CD4-positive, CD25-positive, alpha-beta regulatory T cell (primary cell): ENCODE measurements around the gene UCN3. TPM values are rescaled to one million over a fixed set of nuclear protein-coding genes. Genes with fewer than 3 reads are reported as not detected.

ENCODE experiments used
- ATAC-seq, 2 donors: fragments of 150-1000 bp; cut with Tn5 transposase; one replicate each; pipeline ENCODE4 v1.10.0; 2021; ENCODE audit warnings: low read depth in 2 of 2, moderate number of reproducible peaks in 2 of 2, moderate library complexity in 1 of 2
- DNase-seq, 3 donors: peaks; one replicate each; pipeline versions ENCODE4 v3.0.0 to v3.0.0-alpha.2; 2012 to 2022; ENCODE audit warnings: mixed read lengths in 1 of 3
- H3K27ac ChIP-seq: one replicate; pipeline ENCODE4 v1.7.0; 2013; ENCODE audit warnings: mild to moderate bottlenecking, low read length; ENCODE audit not compliant: insufficient read depth, poor library complexity, severe bottlenecking
- H3K27me3 ChIP-seq: one replicate; pipeline ENCODE4 v1.7.0; 2013; ENCODE audit warnings: low read length; ENCODE audit not compliant: control insufficient read depth, insufficient read depth
- H3K36me3 ChIP-seq: one replicate; pipeline ENCODE4 v1.7.0; 2013; ENCODE audit warnings: mild to moderate bottlenecking, low read length, moderate library complexity; ENCODE audit not compliant: control insufficient read depth, insufficient read depth
- H3K4me1 ChIP-seq: 2 replicates; pipeline ENCODE4 v1.7.0; 2013; ENCODE audit warnings: mild to moderate bottlenecking, low read length; ENCODE audit not compliant: insufficient read depth, control insufficient read depth, poor library complexity, severe bottlenecking
- H3K4me3 ChIP-seq: one replicate; pipeline ENCODE4 v1.7.0; 2013; ENCODE audit warnings: low read depth, mild to moderate bottlenecking, low read length, moderate library complexity
- H3K9me3 ChIP-seq, 2 experiments: 1 replicate in 1 of 2; 2 replicates in 1 of 2; pipeline ENCODE4 v1.7.0; 2013; ENCODE audit warnings: low read length in 2 of 2, mild to moderate bottlenecking in 1 of 2, moderate library complexity in 1 of 2; ENCODE audit not compliant: control insufficient read depth in 2 of 2
- H3K27ac Mint-ChIP-seq, 3 donors: one replicate each; pipeline ENCODE4 v1.8.0; 2020 to 2022; ENCODE audit warnings: mild to moderate bottlenecking in 3 of 3, mixed read lengths in 3 of 3, moderate library complexity in 2 of 3
- H3K27me3 Mint-ChIP-seq: one replicate; pipeline ENCODE4 v1.8.0; 2022; ENCODE audit warnings: mild to moderate bottlenecking, mixed read lengths
- H3K36me3 Mint-ChIP-seq: one replicate; pipeline ENCODE4 v1.8.0; 2020; ENCODE audit warnings: mixed read lengths
- H3K4me1 Mint-ChIP-seq, 4 donors: one replicate each; pipeline ENCODE4 v1.8.0; 2020 to 2022; ENCODE audit warnings: mixed read lengths in 4 of 4, mild to moderate bottlenecking in 1 of 4
- H3K4me3 Mint-ChIP-seq, 4 donors: one replicate each; pipeline ENCODE4 v1.8.0; 2020 to 2022; ENCODE audit warnings: mild to moderate bottlenecking in 4 of 4, mixed read lengths in 4 of 4, moderate library complexity in 3 of 4
- H3K9me3 Mint-ChIP-seq, 7 donors: one replicate each; pipeline ENCODE4 v1.8.0; 2020 to 2022; ENCODE audit warnings: mixed read lengths in 7 of 7, mild to moderate bottlenecking in 3 of 7, moderate library complexity in 2 of 7
- polyA plus RNA-seq, 4 donors: library from polyadenylated mRNA; unstranded; fragments of 300-500 nt; fragmentation: Illumina TruSeq; gene quantifications; one replicate each; pipeline ENCODE4 v1.2.3, GENCODE V29; 2021
- total RNA-seq: library from RNA; stranded (reverse); gene quantifications from one replicate; pipeline ENCODE4 v1.2.3, GENCODE V29; 2022

UCN3 gene
- total and polyA plus RNA-seq, 5 donors from 2014 or later: not detected

DNA sequence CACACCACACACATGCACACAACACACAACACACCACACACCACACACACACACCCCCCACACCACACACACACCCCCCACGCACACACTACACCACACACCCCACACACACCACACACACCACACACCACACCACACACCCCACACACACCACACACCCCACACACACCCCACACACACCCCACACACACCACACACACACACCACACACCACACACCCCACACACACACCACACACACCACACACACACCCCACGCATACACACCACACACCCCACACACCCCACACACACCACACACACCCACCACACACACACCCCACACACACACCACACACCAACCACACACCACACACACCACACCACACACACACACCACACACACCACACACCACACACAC is 16.4 kb downstream of the UCN3 start:
- Mint-ChIP-seq H3K4me1 (no peaks in the 10 kb centered on the region), H3K36me3 (no peaks in the 10 kb centered on the region), H3K9me3 (peaks cover 0 to 6% (median 0%) of the 10 kb centered on the region in 7 donors), H3K4me3 (no peak overlapping the region), H3K27ac (no peak overlapping the region), H3K27me3 (no peaks in the 10 kb centered on the region)
- no peaks in the 10 kb centered on the region for H3K36me3 ChIP-seq
- H3K4me1 ChIP-seq: no peaks in the 10 kb centered on the region
- H3K27ac ChIP-seq: no peak overlapping the region
- no peak for DNase-seq
- ATAC-seq: no peak
- H3K4me3 ChIP-seq: no peak overlapping the region
- H3K27me3 ChIP-seq: no peaks in the 10 kb centered on the region
- no peaks in the 10 kb centered on the region for H3K9me3 ChIP-seq

DNA sequence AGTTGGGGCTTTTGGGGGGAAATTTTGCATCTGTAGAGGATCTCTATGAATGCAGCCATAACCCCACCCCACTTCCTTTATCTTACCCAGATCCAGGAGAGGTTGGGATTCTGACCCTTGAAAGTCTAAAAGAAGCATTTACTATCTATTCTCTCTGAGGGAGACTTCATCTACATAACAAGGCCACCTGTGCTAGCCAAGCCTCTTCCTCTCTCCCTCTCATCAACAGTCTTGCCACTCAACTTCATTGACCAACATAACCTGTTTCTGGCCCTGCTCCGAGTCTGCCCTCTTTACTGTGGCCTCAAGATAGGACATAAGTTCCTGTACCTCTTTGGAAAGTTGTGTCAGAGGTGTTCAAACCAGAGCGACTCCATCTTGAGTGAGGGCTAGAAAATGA is 20.5 kb downstream of the UCN3 start:
- H3K4me1 ChIP-seq: no peaks in the 10 kb centered on the region
- ATAC-seq: no peak
- Mint-ChIP-seq H3K4me1 (no peaks in the 10 kb centered on the region), H3K9me3 (peaks cover 2 to 14% (median 9%) of the 10 kb centered on the region in 7 donors), H3K4me3 (no peak overlapping the region), H3K36me3 (no peaks in the 10 kb centered on the region), H3K27me3 (no peaks in the 10 kb centered on the region), H3K27ac (no peak overlapping the region)
- DNase-seq: no peak
- no peaks in the 10 kb centered on the region for H3K36me3 ChIP-seq
- H3K4me3 ChIP-seq: no peak overlapping the region
- peaks cover 9% of the 10 kb centered on the region in 2 experiments for H3K9me3 ChIP-seq
- no peaks in the 10 kb centered on the region for H3K27me3 ChIP-seq
- H3K27ac ChIP-seq: no peak overlapping the region

DNA sequence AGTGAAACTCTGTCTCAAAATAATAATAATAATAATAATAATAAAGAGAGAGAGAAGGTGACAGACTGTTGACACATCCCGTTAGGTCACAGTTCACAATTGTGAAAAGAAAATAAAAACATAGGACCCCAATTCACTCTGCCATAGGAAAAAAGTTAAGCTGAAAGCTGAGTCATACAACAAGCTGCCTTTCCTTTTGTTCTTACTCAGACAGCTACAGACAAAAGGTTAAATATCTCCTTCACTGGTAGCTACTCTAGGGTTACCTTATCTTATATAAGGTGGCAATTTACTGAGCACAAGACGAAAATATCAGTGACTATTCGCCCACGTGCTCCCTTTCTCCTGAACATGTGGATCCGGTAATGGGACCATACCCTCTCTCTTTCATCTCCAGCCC is 22.4 kb downstream of the UCN3 start:
- H3K27me3 Mint-ChIP-seq: no peaks in the 10 kb centered on the region

DNA sequence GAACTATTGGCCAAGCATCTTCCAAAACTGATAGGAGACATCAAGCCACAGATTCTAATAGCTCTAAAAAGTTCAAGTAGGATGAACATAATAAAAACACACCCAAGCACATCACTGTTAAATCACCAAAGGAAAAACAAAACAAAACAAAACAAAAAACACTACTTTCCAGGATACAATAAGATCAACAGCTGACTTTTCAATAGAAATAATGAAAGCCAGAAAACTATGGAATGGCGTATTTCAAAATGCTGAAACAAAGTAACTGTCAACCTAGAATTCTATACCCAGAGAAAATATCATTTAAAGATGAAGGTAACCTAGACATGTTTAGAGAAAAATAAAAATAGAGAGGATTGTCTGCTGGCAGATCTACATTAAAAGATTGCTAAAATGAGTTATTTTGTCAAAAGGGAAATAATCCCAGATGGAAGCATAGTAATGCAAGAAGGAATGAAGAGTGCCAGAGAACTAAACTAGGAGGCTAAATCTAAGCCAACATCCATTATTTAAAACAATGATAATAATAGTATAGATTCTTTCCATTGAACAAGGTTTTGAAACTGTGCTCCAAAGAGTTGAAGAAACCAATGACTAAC is 25.9 kb downstream of the UCN3 start:
- Histone ChIP-seq H3K4me3 (no peak overlapping the region), H3K4me1 (no peaks in the 10 kb centered on the region), H3K27ac (no peak overlapping the region), H3K36me3 (no peaks in the 10 kb centered on the region), H3K9me3 (peaks cover 25 to 27% of the 10 kb centered on the region in 2 experiments), H3K27me3 (no peaks in the 10 kb centered on the region)
- peaks cover 7% of the 10 kb centered on the region for H3K36me3 Mint-ChIP-seq
- no peak overlapping the region for H3K27ac Mint-ChIP-seq
- no peaks in the 10 kb centered on the region for H3K4me1 Mint-ChIP-seq
- peaks cover 2 to 36% (median 15%) of the 10 kb centered on the region in 7 donors for H3K9me3 Mint-ChIP-seq
- H3K27me3 Mint-ChIP-seq: no peaks in the 10 kb centered on the region
- DNase-seq: no peak
- no peak overlapping the region for H3K4me3 Mint-ChIP-seq
- ATAC-seq: no peak

More for the DNA sequence above, 22.4 kb downstream of the UCN3 start:
- Mint-ChIP-seq H3K36me3 (peaks cover 7% of the 10 kb centered on the region), H3K27ac (no peak overlapping the region), H3K4me3 (no peak overlapping the region), H3K4me1 (no peaks in the 10 kb centered on the region), H3K9me3 (peaks cover 2 to 33% (median 13%) of the 10 kb centered on the region in 7 donors)
- ATAC-seq (no peak), DNase-seq (no peak)
- no peaks in the 10 kb centered on the region for H3K4me1 ChIP-seq
- H3K4me3 ChIP-seq: no peak overlapping the region
- H3K36me3 ChIP-seq: no peaks in the 10 kb centered on the region
- no peaks in the 10 kb centered on the region for H3K27me3 ChIP-seq
- H3K9me3 ChIP-seq: peaks cover 25 to 27% of the 10 kb centered on the region in 2 experiments
- H3K27ac ChIP-seq: no peak overlapping the region

DNA sequence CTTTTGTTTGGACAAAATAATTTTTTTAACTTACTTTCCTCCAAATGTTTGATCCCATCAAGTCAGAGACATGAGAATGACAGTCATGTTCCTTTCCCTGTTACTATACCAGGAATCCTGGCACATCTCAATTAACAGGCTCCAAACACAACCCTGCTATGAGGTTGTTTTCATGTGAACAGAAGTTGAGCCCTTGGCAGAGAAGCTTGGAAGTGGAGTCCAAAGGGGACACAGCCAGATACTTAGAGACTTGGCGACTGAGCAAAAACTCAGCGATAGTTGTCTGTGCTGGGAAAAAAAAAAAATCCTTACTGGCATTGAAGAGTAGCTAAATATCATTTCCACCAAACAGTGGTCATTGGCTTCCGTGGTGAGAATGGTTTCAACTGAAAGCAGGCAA is 27.0 kb downstream of the UCN3 start:
- no peak overlapping the region for H3K27ac Mint-ChIP-seq
- H3K27me3 Mint-ChIP-seq: no peaks in the 10 kb centered on the region
- Histone ChIP-seq H3K9me3 (peaks cover 25 to 27% of the 10 kb centered on the region in 2 experiments), H3K27ac (no peak overlapping the region), H3K27me3 (peaks cover 1% of the 10 kb centered on the region), H3K4me3 (no peak overlapping the region), H3K4me1 (no peaks in the 10 kb centered on the region), H3K36me3 (no peaks in the 10 kb centered on the region)
- H3K9me3 Mint-ChIP-seq: peaks cover 2 to 36% (median 15%) of the 10 kb centered on the region in 7 donors
- no peak for DNase-seq
- H3K4me1 Mint-ChIP-seq: no peaks in the 10 kb centered on the region
- H3K36me3 Mint-ChIP-seq: peaks cover 7% of the 10 kb centered on the region
- H3K4me3 Mint-ChIP-seq: no peak overlapping the region
- no peak for ATAC-seq

DNA sequence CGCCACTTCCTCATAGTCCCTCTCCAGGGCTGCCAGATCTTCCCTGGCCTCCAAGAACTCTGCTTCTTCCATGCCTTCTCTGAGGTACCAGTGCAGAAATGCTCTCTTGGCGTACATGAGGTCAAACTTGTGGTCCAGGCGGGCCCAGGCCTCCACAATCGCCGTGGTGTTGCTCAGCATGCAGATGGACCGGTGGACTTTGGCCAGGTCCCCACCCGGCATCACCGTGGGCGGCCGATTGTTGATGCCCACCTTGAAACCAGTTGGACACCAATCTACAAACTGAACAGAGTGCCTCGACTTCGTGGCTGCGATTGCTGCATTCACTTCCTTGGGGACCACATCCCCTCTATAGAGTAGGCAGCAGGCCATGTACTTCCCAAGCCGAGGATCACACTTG is 28.8 kb downstream of the UCN3 start:
- Mint-ChIP-seq H3K27ac (no peak overlapping the region), H3K9me3 (peaks cover 2 to 36% (median 15%) of the 10 kb centered on the region in 7 donors), H3K4me1 (no peaks in the 10 kb centered on the region), H3K36me3 (peaks cover 7% of the 10 kb centered on the region), H3K4me3 (no peak overlapping the region), H3K27me3 (no peaks in the 10 kb centered on the region)
- H3K4me3 ChIP-seq: no peak overlapping the region
- H3K27me3 ChIP-seq: peaks cover 2% of the 10 kb centered on the region
- ATAC-seq: no peak
- H3K36me3 ChIP-seq: no peaks in the 10 kb centered on the region
- H3K27ac ChIP-seq: no peak overlapping the region
- H3K4me1 ChIP-seq: no peaks in the 10 kb centered on the region
- H3K9me3 ChIP-seq: peaks cover 25 to 26% of the 10 kb centered on the region in 2 experiments
- DNase-seq: no peak

DNA sequence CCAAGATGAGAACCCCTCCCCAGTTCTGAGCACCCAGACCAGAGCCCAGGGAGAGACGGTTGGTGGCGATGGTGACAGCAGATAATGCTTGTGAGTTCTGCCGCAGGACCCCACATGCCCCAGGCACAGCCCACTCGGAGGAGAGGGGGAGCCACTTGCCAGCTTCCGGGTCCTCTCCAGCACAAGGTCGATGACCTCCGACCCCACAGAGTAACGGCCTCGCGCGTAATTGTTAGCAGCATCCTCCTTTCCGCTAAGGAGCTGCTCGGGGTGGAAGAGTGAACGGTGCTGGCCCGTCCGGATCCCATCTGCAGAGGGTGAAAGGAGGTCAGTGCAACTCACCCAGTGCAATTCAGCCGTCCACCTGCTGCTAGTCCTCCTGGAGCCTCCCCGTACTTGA is 30.4 kb downstream of the UCN3 start:
- H3K27me3 Mint-ChIP-seq: peaks cover 11% of the 10 kb centered on the region
- H3K27ac Mint-ChIP-seq: no peak overlapping the region
- H3K36me3 ChIP-seq: no peaks in the 10 kb centered on the region
- H3K36me3 Mint-ChIP-seq: peaks cover 7% of the 10 kb centered on the region
- no peak for ATAC-seq
- peaks cover 9% of the 10 kb centered on the region for H3K27me3 ChIP-seq
- no peaks in the 10 kb centered on the region for H3K4me1 ChIP-seq
- no peak overlapping the region for H3K27ac ChIP-seq
- no peak overlapping the region for H3K4me3 Mint-ChIP-seq
- peaks cover 16 to 18% of the 10 kb centered on the region in 2 experiments for H3K9me3 ChIP-seq
- peaks cover 0 to 27% (median 5%) of the 10 kb centered on the region in 7 donors for H3K9me3 Mint-ChIP-seq
- H3K4me1 Mint-ChIP-seq: no peaks in the 10 kb centered on the region
- no peak for DNase-seq
- H3K4me3 ChIP-seq: no peak overlapping the region
